Activated CD8-positive, alpha-beta T cell treated with anti-CD3 and anti-CD28 coated beads for 36 hours (primary cell): Measurements from ENCODE around the gene STARD3. TPM values are rescaled to one million over a fixed set of nuclear protein-coding genes. Genes with fewer than 3 reads are reported as not detected.
A peak's percentile ranks its signal among the peaks of the same experiment; 100 is the strongest.

ENCODE experiments used
- ATAC-seq: fragments of 200-7000 bp; cut with Tn5 transposase; one replicate; pipeline ENCODE4 v1.10.0; 2021; ENCODE audit warnings: mild to moderate bottlenecking, moderate library complexity
- CTCF ChIA-PET: fragments of 350-600 bp; sonication (Branson Sonifier 250); formaldehyde crosslinking; loops from one replicate; lab custom pipeline; 2021; ENCODE audit warnings: antibody characterized with exemption; lab: Charles Lee
- POLR2A ChIA-PET: fragments of 350-600 bp; sonication (Branson Sonifier 250); formaldehyde crosslinking; loops from one replicate; lab custom pipeline; 2021; ENCODE audit warnings: antibody characterized with exemption; lab: Charles Lee
- DNase-seq: peaks from one replicate; pipeline ENCODE4 v3.0.0-alpha.2; 2020
- H3K27ac Mint-ChIP-seq: one replicate; pipeline ENCODE4 v1.8.0; 2021; ENCODE audit warnings: mild to moderate bottlenecking, mixed read lengths
- H3K27me3 Mint-ChIP-seq: one replicate; pipeline ENCODE4 v1.8.0; 2021; ENCODE audit warnings: mixed read lengths
- H3K36me3 Mint-ChIP-seq: one replicate; pipeline ENCODE4 v1.8.0; 2021; ENCODE audit warnings: low read depth, mixed read lengths
- H3K4me1 Mint-ChIP-seq: one replicate; pipeline ENCODE4 v1.8.0; 2021; ENCODE audit warnings: low read depth, mixed read lengths
- H3K4me3 Mint-ChIP-seq: one replicate; pipeline ENCODE4 v1.8.0; 2021; ENCODE audit warnings: mild to moderate bottlenecking, moderate library complexity, mixed read lengths
- H3K9me3 Mint-ChIP-seq: one replicate; pipeline ENCODE4 v1.8.0; 2021; ENCODE audit warnings: mixed read lengths
- intact Hi-C: fragments of 100-400 bp; cut with micrococcal nuclease; formaldehyde crosslinking; loops from one replicate; pipeline ENCODE4 v1.10.0; 2022
- total RNA-seq, 2 experiments: library from RNA; stranded (reverse); gene quantifications; one replicate each; pipeline ENCODE4 v1.2.3, GENCODE V29; 2021
- TF ChIP-seq, protein P1 (sequence below): fragments of 200-600 bp; IDR thresholded peaks from one replicate; pipeline ENCODE4 v1.8.0; 2022; ENCODE audit warnings: antibody characterized with exemption, mild to moderate bottlenecking

Gene STARD3
- total RNA-seq, 2 experiments from 2014 or later = 48.7 to 50.3 TPM

DNA sequence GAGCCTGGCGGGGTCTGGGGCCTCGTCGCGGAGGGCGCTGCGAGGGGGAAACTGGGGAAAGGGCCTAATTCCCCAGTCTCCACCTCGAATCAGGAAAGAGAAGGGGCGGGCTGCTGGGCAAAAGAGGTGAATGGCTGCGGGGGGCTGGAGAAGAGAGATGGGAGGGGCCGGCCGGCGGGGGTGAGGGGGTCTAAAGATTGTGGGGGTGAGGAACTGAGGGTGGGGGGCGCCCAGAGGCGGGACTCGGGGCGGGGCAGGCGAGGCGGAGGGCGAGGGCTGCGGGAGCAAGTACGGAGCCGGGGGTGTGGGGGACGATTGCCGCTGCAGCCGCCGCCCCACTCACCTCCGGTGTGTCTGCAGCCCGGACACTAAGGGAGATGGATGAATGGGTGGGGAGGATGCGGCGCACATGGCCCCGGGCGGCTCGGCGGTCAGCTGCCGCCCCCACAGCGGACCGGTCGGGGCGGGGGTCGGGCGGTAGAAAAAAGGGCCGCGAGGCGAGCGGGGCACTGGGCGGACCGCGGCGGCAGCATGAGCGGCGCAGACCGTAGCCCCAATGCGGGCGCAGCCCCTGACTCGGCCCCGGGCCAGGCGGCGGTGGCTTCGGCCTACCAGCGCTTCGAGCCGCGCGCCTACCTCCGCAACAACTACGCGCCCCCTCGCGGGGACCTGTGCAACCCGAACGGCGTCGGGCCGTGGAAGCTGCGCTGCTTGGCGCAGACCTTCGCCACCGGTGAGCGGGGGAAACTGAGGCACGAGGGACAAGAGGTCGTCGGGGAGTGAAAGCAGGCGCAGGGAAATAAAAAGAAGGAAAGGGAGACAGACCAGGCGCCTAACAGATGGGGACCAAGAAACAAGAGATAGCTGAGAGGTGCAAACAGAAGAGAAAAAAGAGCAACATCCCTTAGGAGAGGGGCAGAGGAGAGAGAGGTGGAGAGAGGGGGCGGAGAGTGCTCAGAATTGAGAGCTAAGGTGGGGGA lies 31.3 kb downstream of the STARD3 start, which contains the start of gene PNMT:
TSS of gene PNMT (plus strand) at position 509 of the 980 bp plus-strand sequence. CDS start at position 532, 23 bp downstream.
- ATAC-seq = peak; percentile 83
- H3K36me3 Mint-ChIP-seq = no peaks in the 10 kb centered on the region
- CTCF ChIA-PET = interaction anchor here (0.6 to 12.7 kb wide), 22 partner anchors 8 to 649 kb away, joined by 3 to 146 read pairs (median 4); partner anchors contain the start of genes MIEN1 and PGAP3
- H3K27ac Mint-ChIP-seq = no peak within 1 kb of the TSS
- H3K9me3 Mint-ChIP-seq = no peaks in the 10 kb centered on the region
- H3K27me3 Mint-ChIP-seq = peaks cover 15% of the 10 kb centered on the region
- POLR2A ChIA-PET = interaction anchor here (0.6 to 3.8 kb wide), 3 partner anchors 11 to 17 kb away, joined by 4 to 16 read pairs (median 4); no protein-coding TSS in a partner anchor
- peak within 1 kb of the TSS; percentile 60 for H3K4me3 Mint-ChIP-seq
- peaks cover 10% of the 10 kb centered on the region for H3K4me1 Mint-ChIP-seq
- DNase-seq = peak; percentile 82
- intact Hi-C loops = no loop called here
- TF ChIP-seq, protein P1, sequence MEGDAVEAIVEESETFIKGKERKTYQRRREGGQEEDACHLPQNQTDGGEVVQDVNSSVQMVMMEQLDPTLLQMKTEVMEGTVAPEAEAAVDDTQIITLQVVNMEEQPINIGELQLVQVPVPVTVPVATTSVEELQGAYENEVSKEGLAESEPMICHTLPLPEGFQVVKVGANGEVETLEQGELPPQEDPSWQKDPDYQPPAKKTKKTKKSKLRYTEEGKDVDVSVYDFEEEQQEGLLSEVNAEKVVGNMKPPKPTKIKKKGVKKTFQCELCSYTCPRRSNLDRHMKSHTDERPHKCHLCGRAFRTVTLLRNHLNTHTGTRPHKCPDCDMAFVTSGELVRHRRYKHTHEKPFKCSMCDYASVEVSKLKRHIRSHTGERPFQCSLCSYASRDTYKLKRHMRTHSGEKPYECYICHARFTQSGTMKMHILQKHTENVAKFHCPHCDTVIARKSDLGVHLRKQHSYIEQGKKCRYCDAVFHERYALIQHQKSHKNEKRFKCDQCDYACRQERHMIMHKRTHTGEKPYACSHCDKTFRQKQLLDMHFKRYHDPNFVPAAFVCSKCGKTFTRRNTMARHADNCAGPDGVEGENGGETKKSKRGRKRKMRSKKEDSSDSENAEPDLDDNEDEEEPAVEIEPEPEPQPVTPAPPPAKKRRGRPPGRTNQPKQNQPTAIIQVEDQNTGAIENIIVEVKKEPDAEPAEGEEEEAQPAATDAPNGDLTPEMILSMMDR = peak; percentile 76

DNA sequence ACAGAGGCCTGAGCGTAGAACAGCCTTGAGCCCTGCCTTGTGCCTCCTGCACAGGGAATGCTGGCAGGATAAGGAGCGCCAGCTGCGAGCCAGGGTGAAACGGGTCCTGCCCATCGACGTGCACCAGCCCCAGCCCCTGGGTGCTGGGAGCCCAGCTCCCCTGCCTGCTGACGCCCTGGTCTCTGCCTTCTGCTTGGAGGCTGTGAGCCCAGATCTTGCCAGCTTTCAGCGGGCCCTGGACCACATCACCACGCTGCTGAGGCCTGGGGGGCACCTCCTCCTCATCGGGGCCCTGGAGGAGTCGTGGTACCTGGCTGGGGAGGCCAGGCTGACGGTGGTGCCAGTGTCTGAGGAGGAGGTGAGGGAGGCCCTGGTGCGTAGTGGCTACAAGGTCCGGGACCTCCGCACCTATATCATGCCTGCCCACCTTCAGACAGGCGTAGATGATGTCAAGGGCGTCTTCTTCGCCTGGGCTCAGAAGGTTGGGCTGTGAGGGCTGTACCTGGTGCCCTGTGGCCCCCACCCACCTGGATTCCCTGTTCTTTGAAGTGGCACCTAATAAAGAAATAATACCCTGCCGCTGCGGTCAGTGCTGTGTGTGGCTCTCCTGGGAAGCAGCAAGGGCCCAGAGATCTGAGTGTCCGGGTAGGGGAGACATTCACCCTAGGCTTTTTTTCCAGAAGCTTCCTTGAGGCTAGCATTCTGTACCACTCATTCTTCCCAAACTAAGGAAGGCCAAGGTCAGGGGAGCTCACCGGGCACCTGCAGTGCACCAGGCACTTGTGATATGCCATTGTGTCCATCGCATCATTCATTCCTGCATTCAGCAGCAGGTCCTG lies 33.2 kb downstream of the STARD3 start:
- ATAC-seq = no peak
- CTCF ChIA-PET = interaction anchor here (0.7 to 12.7 kb wide), 9 partner anchors 9 to 84 kb away, joined by 3 to 146 read pairs (median 5); partner anchors contain the start of gene PGAP3
- intact Hi-C loops = no loop called here
- H3K4me3 Mint-ChIP-seq = no peak overlapping the region
- POLR2A ChIA-PET = interaction anchor here (0.6 to 3.8 kb wide), 3 partner anchors 9 to 1252 kb away, joined by 3 to 16 read pairs (median 3); no protein-coding TSS in a partner anchor
- no peak overlapping the region for H3K27ac Mint-ChIP-seq
- no peak for DNase-seq
- no peaks in the 10 kb centered on the region for H3K36me3 Mint-ChIP-seq
- H3K9me3 Mint-ChIP-seq = no peaks in the 10 kb centered on the region
- H3K27me3 Mint-ChIP-seq = peaks cover 15% of the 10 kb centered on the region
- peaks cover 12% of the 10 kb centered on the region for H3K4me1 Mint-ChIP-seq
- TF ChIP-seq, protein P1 = no peak

DNA sequence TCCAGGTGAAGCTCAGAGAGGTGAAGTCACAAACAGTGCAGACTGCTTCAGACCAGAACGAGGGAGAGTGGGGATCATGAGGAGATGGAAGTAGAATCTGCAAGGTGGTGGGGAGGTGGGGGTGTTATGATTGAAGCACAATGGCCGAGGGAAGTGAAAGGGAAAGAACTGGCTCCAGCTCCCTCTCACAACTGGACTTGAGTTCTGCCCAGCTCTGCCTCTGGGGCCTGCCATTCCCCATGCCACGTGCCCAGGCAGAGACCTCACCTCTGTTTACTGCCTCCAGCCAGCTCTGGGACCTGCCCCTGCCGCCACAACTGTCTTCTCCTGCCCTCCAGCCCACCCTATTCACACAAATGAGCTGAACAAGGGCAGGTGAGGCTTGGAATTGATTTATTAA lies 33.8 kb downstream of the STARD3 start:
- H3K36me3 Mint-ChIP-seq = no peaks in the 10 kb centered on the region
- ChIA-PET CTCF (interaction anchor here (0.7 to 12.7 kb wide), 11 partner anchors 9 to 309 kb away, joined by 3 to 146 read pairs (median 4); partner anchors contain the start of gene PGAP3), POLR2A (interaction anchor here (0.6 to 3.8 kb wide), 3 partner anchors 8 to 113 kb away, joined by 3 to 16 read pairs (median 3); no protein-coding TSS in a partner anchor)
- H3K9me3 Mint-ChIP-seq = no peaks in the 10 kb centered on the region
- peaks cover 15% of the 10 kb centered on the region for H3K27me3 Mint-ChIP-seq
- intact Hi-C loops = no loop called here
- ATAC-seq (no peak), DNase-seq (no peak)
- no peak overlapping the region for H3K4me3 Mint-ChIP-seq
- peaks cover 18% of the 10 kb centered on the region for H3K4me1 Mint-ChIP-seq
- no peak overlapping the region for H3K27ac Mint-ChIP-seq
- TF ChIP-seq, protein P1 = no peak

DNA sequence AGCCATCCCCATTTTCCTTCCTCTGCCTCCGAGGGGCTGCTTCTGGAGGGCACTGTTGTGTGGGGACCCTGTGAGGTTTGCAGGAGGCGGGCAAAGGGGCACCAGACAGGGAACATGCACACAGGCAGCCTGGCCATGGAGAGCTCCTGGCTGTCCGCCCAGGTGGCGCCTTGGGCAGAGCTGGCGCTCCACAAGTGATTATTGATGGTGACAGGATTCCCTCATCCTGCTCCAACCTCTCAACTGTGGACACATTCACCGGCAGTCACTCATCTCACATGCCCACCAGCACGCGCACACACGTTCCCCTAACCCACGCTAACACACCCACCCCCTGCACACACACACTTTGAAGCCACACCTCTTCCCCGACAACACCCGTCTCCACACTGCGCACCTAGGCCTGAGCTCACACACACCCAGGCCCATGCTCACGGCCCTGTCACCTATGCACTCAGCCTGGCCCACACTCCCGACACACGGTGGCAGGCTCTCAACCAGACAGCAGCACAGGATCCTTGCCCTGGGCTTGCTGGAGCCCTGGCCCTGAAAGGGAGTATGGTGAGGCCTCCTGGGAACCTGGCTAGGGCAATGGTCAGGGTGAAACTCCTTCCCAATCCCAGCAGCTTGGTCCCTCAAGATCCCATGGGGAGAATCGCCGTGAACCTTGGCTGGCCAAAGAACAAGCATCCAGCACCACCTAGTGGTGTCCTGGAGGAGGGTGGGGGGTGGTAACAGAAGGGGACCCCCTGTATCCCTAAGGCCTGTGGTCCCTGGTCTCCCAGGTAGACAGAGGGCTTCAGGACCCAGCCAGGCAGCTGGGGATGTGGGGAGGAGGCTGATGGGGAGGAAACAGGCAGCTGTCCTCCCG lies 34.9 kb downstream of the STARD3 start:
- H3K27me3 Mint-ChIP-seq = peaks cover 12% of the 10 kb centered on the region
- POLR2A ChIA-PET = interaction anchor here (0.6 to 3.8 kb wide), 5 partner anchors 7 to 383 kb away, joined by 3 to 16 read pairs (median 4); partner anchors contain the start of genes MED24 and PGAP3
- DNase-seq = peak; percentile 34
- ATAC-seq = no peak
- TF ChIP-seq, protein P1 = peak; percentile 59
- no peaks in the 10 kb centered on the region for H3K36me3 Mint-ChIP-seq
- no peaks in the 10 kb centered on the region for H3K9me3 Mint-ChIP-seq
- no peak overlapping the region for H3K27ac Mint-ChIP-seq
- no peak overlapping the region for H3K4me3 Mint-ChIP-seq
- CTCF ChIA-PET = interaction anchor here (0.8 to 12.7 kb wide), 14 partner anchors 8 to 307 kb away, joined by 3 to 146 read pairs (median 4); partner anchors contain the start of gene PGAP3
- intact Hi-C loops = no loop called here
- H3K4me1 Mint-ChIP-seq = peaks cover 29% of the 10 kb centered on the region
